ENCODE results near the gene SYTL2.
"Not testable (repeated sequence)": the region's sequence is repeated elsewhere in the genome, so short reads cannot be mapped to it uniquely, and the experiment has no call there.

The SYTL2 gene

DNA sequence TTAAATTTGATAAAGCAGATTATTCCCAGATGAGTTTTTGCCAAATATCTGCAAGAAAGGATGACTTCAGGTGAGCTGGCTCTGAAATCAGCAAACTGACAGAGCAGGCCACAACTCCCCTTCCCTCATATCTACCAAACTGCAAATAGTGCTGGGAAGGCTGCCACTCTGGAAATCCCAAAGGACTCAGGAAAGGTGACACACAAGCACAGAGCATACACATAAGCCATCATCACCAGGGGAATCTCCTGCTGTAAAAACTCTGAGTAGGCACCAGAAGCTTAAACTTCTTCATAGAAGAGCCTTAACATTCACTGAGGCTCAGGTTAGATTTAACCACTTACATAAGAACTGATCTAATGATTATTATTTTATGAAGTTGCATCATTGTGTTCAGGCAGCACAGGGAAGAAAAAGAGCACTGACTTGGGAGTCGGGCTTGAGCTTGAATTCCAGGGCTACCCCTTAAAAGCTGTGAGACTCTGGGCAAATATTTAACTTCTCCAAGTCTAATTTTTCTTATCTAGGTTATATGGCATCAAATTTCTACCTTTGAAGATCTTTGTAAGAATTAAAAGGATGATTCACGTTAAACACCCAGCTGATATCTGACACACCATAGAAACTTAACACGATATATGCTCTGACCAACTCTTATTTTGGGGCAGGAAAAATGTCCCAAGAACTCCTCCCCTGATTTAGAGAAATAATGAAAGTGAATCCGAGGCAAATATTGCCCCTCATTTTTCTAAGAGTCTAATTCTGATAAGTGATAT, 15.0 kb downstream of the SYTL2 start:
- DNase-seq = no peak

- DNase-seq = no peak
Measured at GRCh38 chr11:85791409-85791990, 19.4 kb downstream of the SYTL2 start.

GRCh38 chr11:85787809-85788760, 22.9 kb downstream of the SYTL2 start:
- DNase-seq = no peak

GRCh38 chr11:85787168-85787567, 23.8 kb downstream of the SYTL2 start:
- no peak for DNase-seq

GRCh38 chr11:85784480-85785265, 26.3 kb downstream of the SYTL2 start:
- DNase-seq = no peak

GRCh38 chr11:85783758-85784157, 27.2 kb downstream of the SYTL2 start:
- DNase-seq = no peak

DNA sequence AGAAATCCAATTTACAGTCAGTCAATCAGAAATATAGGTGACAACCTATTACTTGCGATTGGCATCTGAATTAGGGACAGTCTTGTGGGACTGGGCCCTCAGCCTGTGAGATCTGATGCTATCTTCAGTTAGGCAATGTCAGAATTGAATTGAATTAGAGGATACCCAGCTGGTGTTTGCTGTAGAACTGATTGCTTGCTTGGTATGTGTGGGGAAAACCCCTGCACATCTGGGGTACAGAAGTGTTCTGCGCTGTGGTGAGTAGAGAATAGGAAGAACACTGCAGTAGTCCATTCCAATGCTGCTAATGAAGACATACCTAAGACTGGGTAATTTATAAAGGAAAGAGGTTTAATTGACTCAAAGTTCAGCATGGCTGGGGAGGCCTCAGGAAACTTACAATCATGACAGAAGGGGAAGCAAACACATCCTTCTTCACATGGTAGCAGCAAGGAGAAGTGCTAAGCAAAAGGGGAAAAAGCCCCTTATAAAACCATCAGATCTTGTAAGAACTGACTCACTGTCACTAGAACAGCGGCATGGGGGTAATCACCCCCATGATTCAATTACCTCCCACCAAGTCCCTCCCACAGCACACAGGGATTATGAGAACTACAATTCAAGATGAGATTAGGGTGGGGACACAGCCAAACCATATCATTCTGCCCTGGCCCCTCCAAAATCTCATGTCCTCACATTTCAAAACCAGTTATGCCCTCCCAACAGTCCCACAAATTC, 30.0 kb downstream of the SYTL2 start:
- DNase-seq = not testable (repeated sequence)

DNA sequence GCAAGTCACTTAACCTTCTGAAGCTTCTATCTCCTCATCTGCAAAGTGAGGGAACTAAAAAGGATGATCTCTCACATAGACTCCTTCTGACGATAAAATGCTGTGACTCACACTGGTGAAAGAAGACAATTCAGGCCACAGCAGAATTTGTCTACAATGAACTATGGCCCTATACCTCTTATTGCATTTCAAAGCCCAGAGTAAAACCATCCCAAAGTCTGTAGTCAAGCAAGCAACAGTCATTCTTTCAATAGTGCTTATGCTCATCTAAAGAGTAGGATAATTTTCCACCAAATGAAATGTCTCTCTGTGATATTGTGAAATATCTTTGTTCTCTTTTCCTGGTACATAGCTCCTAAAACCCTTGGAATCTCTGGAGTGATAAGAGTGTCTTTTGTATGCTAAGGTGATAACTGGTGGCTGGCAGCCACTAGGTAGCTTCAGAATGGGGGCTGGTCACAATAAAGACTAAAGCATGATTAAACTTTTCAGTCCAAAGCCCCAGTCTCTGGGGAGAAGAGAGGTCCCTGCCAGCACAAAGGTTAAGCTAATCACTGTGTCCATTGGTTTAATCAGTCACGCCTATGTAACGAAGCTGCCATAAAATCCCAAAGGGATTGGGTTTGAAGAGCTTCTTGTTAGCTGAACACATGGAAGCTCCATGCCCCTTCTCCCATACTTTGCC, 30.8 kb downstream of the SYTL2 start:
- DNase-seq = no peak

DNA sequence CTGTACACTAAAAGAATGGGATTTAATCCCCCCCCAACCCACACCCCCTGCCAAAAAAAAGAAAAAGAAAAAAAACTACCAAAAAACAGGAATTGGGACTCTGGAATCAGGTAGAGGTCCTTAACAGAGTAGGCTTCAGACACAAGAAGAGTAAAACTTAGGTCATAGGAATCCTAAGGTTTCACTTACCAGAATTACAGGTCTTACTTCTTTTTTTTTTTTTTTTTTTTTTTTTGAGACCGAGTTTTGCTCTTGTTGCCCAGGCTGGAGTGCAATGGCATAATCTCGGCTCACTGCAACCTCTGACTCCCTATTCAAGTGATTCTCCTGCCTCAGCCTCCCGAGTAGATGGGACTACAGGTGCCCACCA, 33.4 kb downstream of the SYTL2 start:
- not testable (repeated sequence) for DNase-seq

DNA sequence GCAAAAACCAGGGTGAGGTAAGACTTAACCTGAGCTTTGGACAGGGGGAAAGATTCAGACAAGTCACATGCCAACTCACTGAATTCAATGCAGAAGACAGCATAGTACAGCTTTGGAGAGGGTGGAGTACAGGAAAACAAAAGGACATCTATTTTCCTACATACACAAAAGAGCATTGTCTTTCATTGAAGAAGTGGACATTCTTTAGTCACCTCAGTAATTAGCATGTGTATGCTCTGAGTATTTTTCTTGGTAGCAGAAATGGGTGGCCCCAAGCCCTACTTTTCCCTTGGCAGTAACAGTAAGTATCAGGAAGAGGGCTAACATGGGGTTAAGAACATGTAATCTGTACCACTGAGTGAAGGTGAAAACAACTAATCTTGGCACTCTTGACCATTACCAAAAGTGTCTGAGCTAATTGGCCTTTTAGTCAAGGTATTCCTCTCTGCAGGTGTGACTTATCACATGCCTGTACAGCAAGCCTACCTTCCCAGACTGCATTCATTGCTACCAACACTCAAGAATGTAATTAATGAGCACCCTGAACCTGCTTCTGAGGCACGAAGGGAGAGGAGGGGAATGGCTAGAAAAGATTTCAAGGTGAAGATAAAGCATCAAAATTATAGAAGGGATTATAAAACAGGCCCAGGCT, 33.9 kb downstream of the SYTL2 start:
- DNase-seq = no peak

GRCh38 chr11:85774256-85775101, 36.5 kb downstream of the SYTL2 start:
- no peak for DNase-seq

DNA sequence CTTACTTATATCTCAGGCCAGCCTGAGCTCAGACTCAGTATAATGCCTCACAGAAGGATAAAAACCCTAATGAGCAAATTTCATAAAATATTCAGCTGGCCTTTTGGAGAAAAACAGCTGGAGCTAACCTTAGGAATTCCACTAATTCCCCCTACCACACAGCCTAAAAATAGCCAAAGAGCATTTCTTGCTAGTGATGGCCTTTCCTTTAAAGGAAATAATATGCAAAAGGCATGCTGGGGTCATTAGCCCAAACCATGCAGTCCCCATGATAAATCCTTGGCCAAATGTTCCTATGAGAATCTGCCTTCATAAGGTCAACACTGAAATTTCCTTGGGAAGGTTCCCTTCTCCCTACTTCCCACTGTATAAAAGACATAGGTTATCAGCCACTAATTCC, 38.2 kb downstream of the SYTL2 start:
- no peak for DNase-seq

GRCh38 chr11:85771568-85771967, 39.4 kb downstream of the SYTL2 start:
- DNase-seq = no peak

- no peak for DNase-seq
Measured at GRCh38 chr11:85769771-85770170, 41.2 kb downstream of the SYTL2 start.

DNA sequence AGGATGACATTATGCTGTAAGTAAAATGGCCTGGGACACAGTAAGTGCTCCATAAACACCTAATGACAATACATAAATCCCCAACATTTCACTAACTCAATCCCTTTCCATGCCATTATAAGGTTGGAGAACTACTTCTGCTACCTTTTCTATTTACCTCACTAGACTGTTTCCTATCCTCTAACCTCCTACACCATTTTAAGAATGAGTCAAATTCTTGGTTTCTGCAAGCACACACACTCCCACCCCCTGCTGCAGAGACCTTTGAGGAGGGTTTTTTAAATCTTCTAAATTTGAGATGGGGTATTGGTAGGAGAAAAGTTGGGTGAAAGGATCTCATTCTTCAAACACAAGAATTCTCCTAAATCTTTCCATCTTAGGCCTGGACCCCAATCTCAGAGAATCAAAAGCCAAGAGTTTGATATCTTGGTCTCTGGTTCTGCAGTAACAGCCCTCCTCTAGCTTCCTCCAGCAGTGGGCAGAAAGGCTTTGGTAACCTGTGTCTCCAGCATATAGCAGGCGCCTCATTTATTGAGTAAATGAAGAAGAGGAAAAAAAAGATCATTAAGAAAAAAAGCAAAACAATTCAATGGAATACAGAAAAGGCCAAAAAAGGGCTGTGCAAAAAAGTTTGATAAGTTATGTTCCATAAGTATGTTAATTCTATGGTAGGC, 42.3 kb downstream of the SYTL2 start:
- DNase-seq = no peak

DNA sequence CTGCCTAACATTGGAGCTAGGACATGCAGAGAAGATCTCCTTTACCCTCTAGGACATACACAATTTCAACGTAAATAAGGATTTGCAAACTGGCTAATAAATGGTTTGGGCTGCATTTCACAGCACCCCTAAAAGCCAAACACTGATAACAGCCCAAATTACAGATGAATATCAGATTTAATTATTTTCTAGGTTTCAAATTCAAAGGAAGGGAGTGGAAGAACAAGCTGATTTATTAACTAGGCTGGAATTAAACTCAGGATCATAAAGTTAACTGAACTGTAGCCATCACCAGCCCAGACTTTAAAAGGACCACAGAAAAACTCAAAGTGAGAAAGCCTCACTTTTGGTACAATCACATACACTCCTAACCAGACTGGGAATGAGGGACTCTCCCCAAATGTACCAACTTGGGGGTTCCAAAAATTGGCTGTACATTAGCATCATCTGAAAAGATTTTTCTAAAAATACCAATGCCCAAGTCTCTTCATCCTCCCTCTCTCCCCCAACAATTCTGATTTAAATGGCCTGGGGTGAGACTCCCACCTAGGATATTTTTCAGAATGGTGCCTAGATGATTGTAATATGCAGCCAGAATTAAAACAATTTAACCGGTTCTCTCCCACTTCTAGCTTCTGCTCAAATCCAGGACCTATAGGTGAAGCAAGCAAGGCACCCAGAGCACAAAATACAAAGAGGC, 43.5 kb downstream of the SYTL2 start:
- no peak for DNase-seq

DNA sequence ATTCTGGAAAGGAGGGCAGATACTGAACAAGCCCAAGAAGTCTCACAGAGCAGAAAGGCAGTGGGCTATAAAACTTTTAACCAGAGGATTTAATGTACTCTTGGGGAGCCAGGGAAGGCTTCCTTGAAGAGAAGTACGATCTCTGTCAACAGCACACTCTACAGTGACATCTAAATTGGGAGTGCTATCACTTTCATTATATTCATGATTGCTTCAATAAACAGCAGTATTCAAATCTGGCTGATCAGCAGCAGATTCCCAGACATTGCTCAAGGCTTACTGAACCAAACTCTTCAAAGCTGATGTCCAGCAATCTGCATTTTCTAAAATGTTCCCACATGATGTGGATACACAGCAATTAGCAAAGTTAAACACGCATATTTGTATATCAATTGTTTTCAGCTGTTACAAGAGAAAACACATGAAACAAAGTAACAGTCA, 44.2 kb downstream of the SYTL2 start:
- DNase-seq = no peak

DNA sequence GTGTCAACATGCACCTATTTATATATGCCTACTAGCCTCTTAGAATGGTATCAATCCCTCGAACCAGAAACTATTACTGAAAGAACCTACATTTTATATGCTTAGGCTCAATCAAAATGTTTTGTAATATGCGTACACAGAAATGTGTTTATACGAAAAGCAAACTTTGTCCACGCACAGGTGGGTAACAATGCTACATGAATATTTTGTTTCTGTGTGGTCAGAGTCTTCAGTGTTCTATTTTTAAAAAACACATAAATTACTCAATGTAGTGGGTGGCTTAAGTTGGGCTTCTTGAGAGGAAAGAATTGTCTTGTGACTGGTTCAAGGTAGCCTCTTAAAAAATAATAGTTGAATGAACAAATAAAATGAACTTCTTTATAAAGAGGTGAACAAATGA, 46.1 kb downstream of the SYTL2 start:
- DNase-seq = no peak

- DNase-seq = no peak
Measured at GRCh38 chr11:85762226-85762625, 48.7 kb downstream of the SYTL2 start.
